NCI-H82 (cell line): ENCODE data around the gene ARF1.
A peak's percentile ranks its signal among the peaks of the same experiment; 100 is the strongest.
"Not testable (repeated sequence)": the region's sequence is repeated elsewhere in the genome, so short reads cannot be mapped to it uniquely, and the experiment has no call there.

Experiments used
- DNase-seq: peaks from one replicate; lab custom pipeline; 2025; lab: John Stamatoyannopoulos, UW

Gene ARF1

DNA sequence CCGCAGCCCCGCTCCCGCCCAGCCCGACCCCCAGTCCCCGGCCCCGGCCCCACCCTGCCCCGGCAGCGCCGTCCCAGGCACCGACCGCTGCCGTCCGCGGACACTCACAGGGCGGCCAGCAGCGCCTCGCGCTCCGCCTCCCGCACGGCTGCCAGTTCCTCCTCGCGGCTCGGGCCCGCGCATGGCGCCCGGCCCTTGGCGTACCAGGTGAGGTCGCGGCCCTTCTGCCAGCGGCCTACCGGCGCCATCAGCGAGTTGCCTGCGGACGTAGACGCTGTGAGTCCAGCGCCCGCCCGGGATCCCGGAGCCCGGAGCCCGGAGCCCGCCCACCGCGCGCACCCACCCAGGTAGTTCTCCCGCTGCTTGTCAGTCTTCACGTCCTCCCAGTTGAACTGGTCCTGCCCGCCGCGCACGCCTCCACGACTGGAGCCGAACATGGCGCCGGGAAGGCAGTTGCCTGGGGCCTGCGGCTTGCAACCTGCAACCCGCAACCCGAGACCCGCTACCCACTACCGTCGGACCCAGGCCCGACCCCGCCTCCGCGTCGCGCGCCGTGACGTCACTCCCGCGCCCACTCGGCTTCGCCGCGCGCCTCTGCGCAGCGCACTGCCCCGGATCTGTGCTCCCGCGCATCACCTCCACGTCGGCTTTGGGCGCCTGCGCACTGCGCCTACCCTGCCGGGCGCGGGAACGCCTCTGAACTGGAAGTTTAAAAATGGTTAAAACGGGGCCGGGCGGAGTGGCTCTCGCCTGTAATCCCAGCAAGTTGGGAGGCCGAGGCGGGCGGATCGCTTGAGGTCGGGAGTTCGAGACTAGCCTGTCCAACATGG, 20.5 kb downstream of the ARF1 start, which contains the start of gene C1orf35:
TSS of gene C1orf35 (minus strand) at position 535 of the 830 bp plus-strand sequence. CDS start at position 437, 98 bp downstream.
- DNase-seq, result peak; percentile 98

GRCh38 chr1:228104526-228105269, 22.2 kb downstream of the ARF1 start:
- DNase-seq, result no peak

DNA sequence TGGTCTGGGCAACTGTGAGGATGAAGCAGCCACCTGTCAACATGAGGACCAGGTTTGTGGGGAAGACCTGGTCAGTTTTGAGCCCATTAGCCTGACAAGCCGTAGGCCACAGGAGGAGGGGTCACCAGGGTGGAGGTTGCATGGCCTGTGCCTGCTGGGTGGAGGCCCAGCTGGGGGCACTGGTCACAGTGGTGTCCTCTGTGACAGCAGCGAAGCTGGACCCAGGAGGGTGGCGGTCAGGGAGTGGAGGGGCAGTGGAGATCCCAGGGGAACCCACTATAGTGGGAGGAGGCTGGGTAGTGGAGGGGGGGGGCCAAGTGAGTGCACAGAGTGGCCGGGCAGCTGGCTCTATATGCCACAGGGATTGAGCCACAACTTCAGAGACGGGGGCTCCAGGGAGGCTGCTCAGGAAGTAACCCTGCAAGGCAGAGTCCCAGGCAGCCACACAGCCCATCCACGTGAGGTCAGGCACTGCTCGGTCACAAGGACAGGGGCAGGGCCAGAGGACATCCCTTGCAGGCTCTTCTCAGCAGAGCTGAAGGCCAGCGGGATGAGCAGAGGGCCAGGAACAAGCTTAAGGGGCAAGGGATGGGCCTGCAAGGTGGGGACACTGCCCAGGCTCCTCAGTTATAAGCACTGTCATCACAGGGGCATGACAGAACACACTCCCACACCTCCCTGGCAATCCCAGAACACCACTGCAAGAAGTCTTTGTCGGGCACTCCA, 22.9 kb downstream of the ARF1 start:
- no peak for DNase-seq

- no peak for DNase-seq
These were observed 23.7 kb downstream of the ARF1 start for GRCh38 chr1:228105996-228106799.

DNA sequence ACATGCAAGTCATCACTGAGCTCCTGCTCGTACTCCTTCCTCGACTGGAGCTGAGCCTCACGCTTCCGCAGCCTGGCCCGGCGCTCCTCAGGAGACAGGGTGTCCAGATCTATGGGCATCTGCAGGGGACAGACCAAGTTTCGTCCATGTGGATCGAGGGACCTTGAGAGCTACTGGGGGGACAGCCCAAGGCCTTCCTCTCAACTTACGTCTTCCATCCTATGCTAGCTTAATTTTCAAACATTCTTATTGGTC, 24.2 kb downstream of the ARF1 start:
- DNase-seq, result no peak

DNA sequence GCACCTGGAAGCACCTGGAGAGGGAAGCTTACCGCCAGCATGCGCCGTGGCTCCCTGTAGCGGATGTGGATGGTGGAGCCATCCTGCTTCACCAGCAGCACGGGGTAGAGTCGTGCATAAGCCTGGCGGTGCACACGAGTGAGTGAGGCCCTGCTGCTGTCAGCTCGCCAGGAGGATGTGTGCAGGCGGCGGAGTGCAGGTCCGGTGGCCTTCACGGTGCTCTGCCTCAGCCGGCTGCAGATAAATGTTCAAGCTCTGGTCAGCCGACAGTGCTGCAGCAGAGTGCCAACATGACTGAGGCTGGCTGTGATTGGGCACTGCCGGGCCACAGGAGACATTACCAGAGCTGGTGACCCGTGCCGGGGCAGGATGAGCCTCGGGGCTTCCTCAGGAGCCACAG, 25.1 kb downstream of the ARF1 start:
- no peak for DNase-seq

DNA sequence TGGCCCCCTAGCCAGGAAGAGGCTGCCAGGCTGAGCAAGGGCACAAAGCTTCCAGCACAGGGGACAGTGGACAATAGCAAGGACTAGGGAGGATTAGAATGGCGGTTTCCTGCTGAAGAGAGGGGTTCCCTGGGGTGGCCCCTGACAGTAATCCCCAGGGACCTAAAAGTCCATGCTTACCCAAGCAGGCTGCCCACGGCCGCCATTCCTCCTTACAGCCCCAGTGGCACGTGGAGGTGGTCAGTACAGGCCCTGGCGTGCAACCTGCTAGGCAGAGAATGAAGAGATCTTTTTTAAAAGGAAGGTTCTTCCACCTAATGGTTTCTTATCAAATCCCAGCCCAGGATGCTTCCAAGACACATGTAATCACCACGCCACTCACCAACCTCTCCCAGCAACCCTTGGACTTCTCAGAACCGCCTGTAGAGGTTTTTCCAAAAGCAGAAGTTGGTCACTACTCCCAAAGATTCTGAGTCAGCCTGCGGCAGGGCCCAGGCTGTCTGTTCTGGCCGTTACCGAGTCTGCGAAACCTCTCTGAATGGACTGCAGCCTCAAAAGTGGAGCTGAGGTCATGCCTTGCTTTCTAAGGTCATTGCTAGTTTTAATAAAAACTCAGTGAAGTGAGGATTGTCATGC, 25.7 kb downstream of the ARF1 start:
- no peak for DNase-seq

- DNase-seq, result no peak
These were observed 26.2 kb downstream of the ARF1 start for GRCh38 chr1:228108742-228109072.

DNA sequence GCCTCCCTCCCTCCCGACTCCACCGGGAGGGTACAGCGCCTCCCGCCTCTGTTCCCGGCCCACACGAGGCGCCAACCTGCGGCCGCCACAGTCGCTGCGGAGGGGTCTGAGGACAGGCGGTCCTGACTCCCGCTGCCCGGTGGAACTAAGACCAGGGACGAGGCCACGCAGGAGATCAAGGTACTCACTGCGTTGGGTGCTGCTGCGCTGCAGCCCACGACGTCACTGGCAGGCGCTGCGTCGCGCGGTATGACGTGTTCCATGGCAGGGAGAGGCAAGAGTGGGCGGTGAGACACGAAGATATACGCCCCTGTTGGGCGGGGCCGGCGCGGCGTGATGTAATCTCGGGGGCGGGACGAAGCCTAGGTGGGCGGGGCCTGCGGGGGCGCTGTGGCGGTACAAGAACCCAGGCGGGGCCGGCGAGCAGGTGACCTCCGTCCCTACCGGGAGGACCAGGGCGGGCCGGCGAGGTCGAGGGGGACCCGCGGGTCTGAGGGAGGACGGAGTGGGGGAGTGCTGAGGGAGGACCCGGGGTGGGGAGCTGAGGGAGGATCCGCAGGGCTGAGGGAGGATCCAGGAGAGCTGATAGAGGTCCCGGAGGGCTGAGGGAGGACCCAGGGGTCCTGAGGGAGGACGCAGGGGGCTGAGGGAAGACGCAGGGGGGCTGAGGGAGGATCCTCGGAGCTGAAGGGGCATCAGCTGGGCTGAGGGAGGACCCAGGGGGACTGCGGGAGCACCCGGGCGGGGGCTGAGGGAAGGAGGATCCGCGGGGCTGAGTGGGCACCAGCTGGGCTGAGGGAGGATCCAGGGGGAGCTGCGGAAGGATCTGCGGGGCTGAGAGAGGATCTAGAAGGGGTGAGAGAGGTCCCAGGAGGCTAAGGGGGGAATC, 26.8 kb downstream of the ARF1 start, which contains the start of gene MRPL55:
TSS of gene MRPL55 (minus strand) at position 227 of the 889 bp plus-strand sequence. CDS start 1,039 bp downstream, outside the sequence.
- peak; percentile 98 for DNase-seq

GRCh38 chr1:228109962-228110488, 27.5 kb downstream of the ARF1 start:
- DNase-seq, result no peak

DNA sequence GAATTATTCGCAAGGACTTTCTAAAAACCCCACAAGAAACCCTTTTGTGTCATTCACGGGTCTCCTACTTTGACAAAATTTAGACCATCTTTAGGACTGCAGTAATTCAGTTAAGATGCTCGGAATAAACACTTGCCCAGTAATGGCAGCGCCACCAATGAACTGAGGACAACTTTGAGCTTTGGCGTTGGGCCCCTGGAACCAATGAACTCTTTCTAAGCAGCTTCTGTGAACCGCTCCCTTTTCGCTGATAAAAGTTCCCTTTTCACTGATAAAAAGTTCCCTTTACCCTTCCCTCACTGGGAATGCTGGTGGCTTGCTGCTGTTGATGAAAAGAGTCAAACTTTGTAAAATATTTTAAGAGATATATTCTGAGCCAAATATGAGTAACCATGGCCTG, 28.0 kb downstream of the ARF1 start:
- DNase-seq, result no peak

- DNase-seq, result not testable (repeated sequence)
These were observed 28.8 kb downstream of the ARF1 start for GRCh38 chr1:228111315-228111714.

- no peak for DNase-seq
These were observed 29.7 kb downstream of the ARF1 start for GRCh38 chr1:228112167-228112566.

DNA sequence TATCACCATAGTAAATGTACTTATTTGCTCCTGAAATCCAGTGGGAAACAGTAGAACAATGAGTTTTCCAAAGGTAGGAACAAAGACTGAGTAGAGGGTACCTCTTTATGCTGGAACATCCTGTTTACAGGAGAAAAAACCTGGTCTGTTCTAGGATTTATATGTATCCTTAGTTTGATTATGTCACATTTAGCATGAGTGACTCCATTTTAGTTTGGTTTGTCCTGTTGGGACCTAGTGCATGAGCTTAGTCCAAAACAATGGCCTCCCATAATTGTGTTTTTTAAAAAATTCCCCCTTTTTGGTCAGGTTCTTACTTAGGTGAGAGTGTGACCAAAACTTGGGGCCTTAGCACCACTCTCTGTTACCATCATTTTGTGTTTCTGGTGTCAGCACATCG, 30.1 kb downstream of the ARF1 start:
- DNase-seq, result no peak

- DNase-seq, result no peak
These were observed 32.3 kb downstream of the ARF1 start for GRCh38 chr1:228114827-228115226.

- DNase-seq, result no peak
These were observed 34.8 kb downstream of the ARF1 start for GRCh38 chr1:228117335-228117734.

GRCh38 chr1:228118040-228118439, 35.5 kb downstream of the ARF1 start:
- peak; percentile 21 for DNase-seq

- DNase-seq, result no peak
These were observed 37.8 kb downstream of the ARF1 start for GRCh38 chr1:228120351-228120750.

GRCh38 chr1:228120857-228121489, 38.5 kb downstream of the ARF1 start:
- peak; percentile 29 for DNase-seq
